OCI-LY7 (cell line): Measurements from ENCODE around the gene GNA12. TPM values are rescaled to one million over a fixed set of nuclear protein-coding genes. Genes with fewer than 3 reads are reported as not detected.

Experiments
- BruUV-seq: library from RNA; stranded (reverse); fragments of 400-500 nt; replicated peaks from 2 replicates; lab custom pipeline; 2021; lab: Mats Ljungman, UMichigan
- CTCF ChIA-PET: fragments of 300-600 bp; sonication (Branson Sonifier 250); formaldehyde crosslinking; loops from one replicate; lab custom pipeline; 2022; ENCODE audit warnings: antibody characterized with exemption; ENCODE audit not compliant: unreplicated experiment; lab: Charles Lee
- POLR2A ChIA-PET: fragments of 300-600 bp; sonication (Branson Sonifier 250); formaldehyde crosslinking; loops from one replicate; lab custom pipeline; 2022; ENCODE audit warnings: antibody characterized with exemption; lab: Charles Lee
- DNase-seq: peaks from one replicate; pipeline ENCODE4 v3.0.0-alpha.2; 2015; ENCODE audit warnings: low spot score
- H2AFZ ChIP-seq: fragments of 200-600 bp; sonication (generic), shearing (Covaris generic); 2 replicates; pipeline ENCODE4 v1.6.1; 2014; ENCODE audit warnings: mild to moderate bottlenecking, antibody characterized with exemption, low read length, moderate library complexity
- H3K27ac ChIP-seq: fragments of 200-600 bp; sonication (generic); 2 replicates; pipeline ENCODE4 v1.5.1; 2014; ENCODE audit warnings: mixed run types, low read depth, mild to moderate bottlenecking, moderate library complexity, low read length, inconsistent platforms; ENCODE audit not compliant: poor library complexity, severe bottlenecking
- H3K36me3 ChIP-seq: fragments of 200-600 bp; sonication (generic); 2 replicates; pipeline ENCODE4 v1.6.1; 2014; ENCODE audit warnings: mild to moderate bottlenecking, antibody characterized with exemption, low read length, moderate library complexity, mixed read lengths; ENCODE audit not compliant: insufficient read depth
- H3K4me1 ChIP-seq: fragments of 200-600 bp; sonication (generic); 2 replicates; pipeline ENCODE4 v1.5.1; 2014; ENCODE audit warnings: mild to moderate bottlenecking, low read length; ENCODE audit not compliant: insufficient read depth, poor library complexity, severe bottlenecking
- H3K4me2 ChIP-seq: fragments of 200-600 bp; sonication (generic); 2 replicates; pipeline ENCODE4 v1.6.1; 2014; ENCODE audit warnings: mild to moderate bottlenecking, low read length
- H3K4me3 ChIP-seq: fragments of 200-600 bp; sonication (generic); 2 replicates; pipeline ENCODE4 v1.5.1; 2014; ENCODE audit warnings: mild to moderate bottlenecking, low read depth, low read length; ENCODE audit not compliant: poor library complexity, severe bottlenecking
- H3K79me2 ChIP-seq: fragments of 200-600 bp; sonication (generic); 2 replicates; pipeline ENCODE4 v1.6.1; 2016; ENCODE audit warnings: low read depth, mild to moderate bottlenecking, low read length, moderate library complexity, mixed read lengths; ENCODE audit not compliant: insufficient read depth
- H3K9me2 ChIP-seq: fragments of 200-600 bp; sonication (generic); 2 replicates; pipeline ENCODE4 v1.6.1; 2016; ENCODE audit warnings: mild to moderate bottlenecking, low read length, mixed read lengths; ENCODE audit not compliant: insufficient read depth
- H3K9me3 ChIP-seq: fragments of 200-600 bp; sonication (generic); 2 replicates; pipeline ENCODE4 v1.6.1; 2014; ENCODE audit warnings: mild to moderate bottlenecking, mixed run types, low read length, mixed read lengths
- H4K20me1 ChIP-seq: fragments of 200-600 bp; sonication (generic); 2 replicates; pipeline ENCODE4 v1.6.1; 2014; ENCODE audit warnings: mild to moderate bottlenecking, antibody characterized with exemption, low read length, moderate library complexity, mixed read lengths; ENCODE audit not compliant: insufficient read depth
- CTCF ChIP-seq: fragments of 200-600 bp; sonication (generic); conservative IDR thresholded peaks from 2 replicates; pipeline ENCODE4 v1.5.1; 2014; ENCODE audit warnings: mild to moderate bottlenecking, antibody characterized with exemption, low read length, moderate library complexity, mixed read lengths
- EZH2phosphoT487 ChIP-seq: fragments of 200-600 bp; sonication (generic); IDR thresholded peaks from 2 replicates; pipeline ENCODE4 v1.6.1; 2018; ENCODE audit warnings: low read depth, borderline replicate concordance, mild to moderate bottlenecking, mixed run types, antibody characterized with exemption, low read length, moderate library complexity, mixed read lengths
- intact Hi-C: fragments of 100-400 bp; cut with micrococcal nuclease; formaldehyde crosslinking; loops from one replicate; pipeline ENCODE4 v1.10.0; 2022; ENCODE audit not compliant: unreplicated experiment
- total RNA-seq, 2 experiments: library from RNA; depleted of rRNA in 1 of 2; stranded (reverse); fragments of >200 nt in 1 of 2; shearing (Covaris generic) in 1 of 2; gene quantifications; 2 replicates each; pipeline ENCODE4 v1.2.3, GENCODE V29; 2014 to 2022

Gene GNA12
- total RNA-seq, 2 experiments from 2014 or later = 10.3 to 35.9 TPM

DNA sequence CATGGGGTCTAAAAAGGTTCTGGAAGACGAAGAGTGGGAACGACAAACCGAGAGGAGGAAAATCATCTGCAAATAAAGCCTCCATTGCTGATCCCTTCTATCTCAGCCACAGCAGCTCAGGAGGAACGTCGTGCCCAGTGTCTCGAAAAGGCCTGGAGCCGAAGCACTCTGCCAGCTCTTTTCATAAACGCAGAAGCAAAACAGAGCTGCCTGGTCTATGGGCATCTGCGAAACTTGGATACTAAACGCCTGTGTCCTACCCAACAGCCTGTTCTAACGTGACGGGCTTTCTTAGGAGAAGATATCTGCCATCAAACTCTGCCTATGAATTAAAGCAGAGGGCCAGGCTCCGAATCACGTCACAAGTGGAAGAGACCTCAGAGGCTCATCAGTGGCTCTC is 68.7 kb downstream of the GNA12 start:
- intact Hi-C loops = no loop called here
- DNase-seq = no peak
- no peak overlapping the region for H3K4me2 ChIP-seq
- H4K20me1 ChIP-seq = no peaks in the 10 kb centered on the region
- no peaks in the 10 kb centered on the region for H3K9me2 ChIP-seq
- H3K4me3 ChIP-seq = no peak overlapping the region
- no peaks in the 10 kb centered on the region for H3K9me3 ChIP-seq
- H3K4me1 ChIP-seq = peaks cover 5% of the 10 kb centered on the region
- H3K27ac ChIP-seq = no peak overlapping the region
- ChIA-PET CTCF (no interaction called here), POLR2A (no interaction called here)
- no peak overlapping the region for H2AFZ ChIP-seq
- no peak for TF ChIP-seq CTCF
- TF ChIP-seq EZH2phosphoT487 = no peak
- H3K36me3 ChIP-seq = peaks cover 10% of the 10 kb centered on the region; the same call in 1 of the 2 replicates
- BruUV-seq = no TSS peak
- H3K79me2 ChIP-seq = no peaks in the 10 kb centered on the region

GRCh38 chr7:2774935-2775334 is 69.2 kb downstream of the GNA12 start:
- no TSS peak for BruUV-seq
- no peak for DNase-seq
- Histone ChIP-seq H3K4me2 (no peak overlapping the region), H3K27ac (no peak overlapping the region), H3K36me3 (peaks cover 10% of the 10 kb centered on the region; the same call in 1 of the 2 replicates), H3K4me1 (peaks cover 5% of the 10 kb centered on the region), H3K4me3 (no peak overlapping the region), H3K9me2 (no peaks in the 10 kb centered on the region), H3K79me2 (no peaks in the 10 kb centered on the region), H3K9me3 (no peaks in the 10 kb centered on the region), H2AFZ (no peak overlapping the region), H4K20me1 (no peaks in the 10 kb centered on the region)
- ChIA-PET POLR2A (no interaction called here), CTCF (no interaction called here)
- intact Hi-C loops = no loop called here
- no peak for TF ChIP-seq EZH2phosphoT487
- TF ChIP-seq CTCF = no peak

GRCh38 chr7:2774280-2774679 is 69.8 kb downstream of the GNA12 start:
- Histone ChIP-seq H3K79me2 (no peaks in the 10 kb centered on the region), H3K4me1 (peaks cover 5% of the 10 kb centered on the region), H3K9me3 (no peaks in the 10 kb centered on the region), H3K4me2 (no peak overlapping the region), H3K9me2 (no peaks in the 10 kb centered on the region), H3K4me3 (no peak overlapping the region), H4K20me1 (no peaks in the 10 kb centered on the region), H2AFZ (no peak overlapping the region), H3K27ac (no peak overlapping the region), H3K36me3 (peaks cover 10% of the 10 kb centered on the region; the same call in 1 of the 2 replicates)
- TF ChIP-seq CTCF (no peak), EZH2phosphoT487 (no peak)
- no TSS peak for BruUV-seq
- intact Hi-C loops = no loop called here
- no peak for DNase-seq
- ChIA-PET CTCF (no interaction called here), POLR2A (no interaction called here)
